RWPE2 (cell line): Measurements from ENCODE around the gene C20orf204.

Experiments
- ATAC-seq: fragments of 200-7000 bp; cut with Tn5 transposase; 3 replicates; pipeline ENCODE4 v1.9.1; 2021; ENCODE audit warnings: low read depth
- DNase-seq: peaks from one replicate; pipeline ENCODE4 v3.0.0-alpha.2; 2020; ENCODE audit warnings: low spot score
- H3K27ac ChIP-seq: fragments of 450-650 bp; 2 replicates; pipeline ENCODE4 v1.5.1; 2017; ENCODE audit warnings: mild to moderate bottlenecking; ENCODE audit not compliant: poor library complexity, severe bottlenecking
- H3K27me3 ChIP-seq: fragments of 250-450 bp; sonication (Bioruptor Pico); 2 replicates; pipeline ENCODE4 v1.5.1; 2021; ENCODE audit warnings: mild to moderate bottlenecking, moderate library complexity; ENCODE audit not compliant: insufficient read depth, poor library complexity, severe bottlenecking
- H3K36me3 ChIP-seq: fragments of 250-450 bp; sonication (Bioruptor Pico); 2 replicates; pipeline ENCODE4 v1.5.1; 2020; ENCODE audit warnings: low read depth, mild to moderate bottlenecking, moderate library complexity
- H3K4me1 ChIP-seq: fragments of 250-450 bp; sonication (Bioruptor Pico); 2 replicates; pipeline ENCODE4 v1.5.1; 2021; ENCODE audit warnings: mild to moderate bottlenecking, moderate library complexity; ENCODE audit not compliant: insufficient read depth, poor library complexity, severe bottlenecking
- H3K4me3 ChIP-seq: fragments of 250-450 bp; sonication (Bioruptor Pico); 2 replicates; pipeline ENCODE4 v1.5.1; 2021; ENCODE audit warnings: mild to moderate bottlenecking, moderate library complexity; ENCODE audit not compliant: severe bottlenecking
- H3K9me3 ChIP-seq: fragments of 250-450 bp; sonication (Bioruptor Pico); 2 replicates; pipeline ENCODE4 v1.5.1; 2021; ENCODE audit warnings: mild to moderate bottlenecking, moderate library complexity; ENCODE audit not compliant: severe bottlenecking
- CTCF ChIP-seq: fragments of 450-650 bp; IDR thresholded peaks from one replicate; pipeline ENCODE4 v1.5.1; 2017; ENCODE audit warnings: mild to moderate bottlenecking, moderate library complexity; ENCODE audit not compliant: poor library complexity, severe bottlenecking

Gene C20orf204

DNA sequence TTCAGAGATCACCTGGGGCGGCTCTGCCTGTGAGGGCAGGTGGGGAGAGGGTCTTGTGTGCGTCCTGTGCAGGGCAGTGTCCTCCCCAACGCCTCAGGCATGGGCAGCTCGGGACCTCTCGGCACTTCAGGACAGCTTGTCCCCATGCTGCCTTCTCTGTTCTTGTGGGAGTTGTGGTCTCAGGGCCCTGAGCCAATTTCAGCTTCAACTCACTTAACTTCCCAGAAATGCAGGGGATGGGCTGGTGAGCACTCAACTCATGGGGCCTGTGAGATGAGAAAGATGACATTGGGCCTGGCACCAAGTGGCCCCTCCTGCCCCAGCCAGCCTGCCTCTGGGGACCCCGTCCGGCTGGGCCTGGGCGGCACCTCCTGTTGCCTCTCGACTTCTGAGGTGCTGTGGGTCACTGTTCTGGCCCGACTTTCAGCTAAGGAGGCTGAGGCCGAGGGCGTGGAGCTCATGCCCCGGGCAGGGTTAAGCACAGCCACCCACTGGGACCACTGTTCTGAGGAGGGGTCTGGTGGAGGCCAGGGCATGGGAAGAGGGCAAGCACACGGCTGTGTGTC, 36.6 kb downstream of the C20orf204 start:
- Histone ChIP-seq H3K9me3 (no peaks in the 10 kb centered on the region), H3K36me3 (no peaks in the 10 kb centered on the region), H3K4me3 (no peak overlapping the region), H3K27me3 (no peaks in the 10 kb centered on the region), H3K4me1 (no peaks in the 10 kb centered on the region), H3K27ac (no peak overlapping the region)
- no peak for TF ChIP-seq CTCF
- DNase-seq (no peak), ATAC-seq (no peak)

DNA sequence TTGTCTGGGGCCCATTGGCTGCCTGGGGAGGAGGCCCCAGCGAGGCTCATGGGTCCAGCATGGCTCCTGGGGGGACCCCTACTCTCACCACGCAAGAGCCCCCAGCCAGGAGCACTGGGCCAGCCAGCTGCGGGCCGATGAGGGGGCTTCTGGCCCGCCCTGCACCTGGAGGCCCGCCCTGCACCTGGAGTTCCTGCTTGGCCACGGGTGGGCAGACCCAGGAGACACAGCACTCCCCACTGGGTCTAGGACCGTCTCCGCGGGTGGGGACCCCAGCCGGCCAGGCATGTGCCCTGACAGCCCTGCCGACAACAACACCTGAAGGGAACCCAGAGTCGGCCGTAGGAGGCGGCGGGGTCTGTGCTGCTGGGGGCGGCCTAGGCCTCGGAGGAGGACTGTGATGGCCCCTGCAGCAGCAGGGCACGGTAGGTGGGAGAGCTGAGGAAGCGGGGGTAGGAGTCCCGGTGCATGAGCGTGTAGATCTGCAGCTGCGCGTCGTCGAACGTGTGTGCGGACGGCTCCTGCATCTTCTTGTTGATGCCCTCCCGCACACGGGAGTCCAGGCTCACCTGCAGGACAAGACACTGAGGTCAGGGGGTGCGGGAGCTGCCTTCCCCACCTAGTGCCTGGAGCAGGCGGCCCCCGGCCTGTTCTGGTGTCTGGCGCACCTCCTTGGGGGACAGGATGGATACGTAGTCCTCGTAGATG, 37.6 kb downstream of the C20orf204 start:
- Histone ChIP-seq H3K9me3 (no peaks in the 10 kb centered on the region), H3K36me3 (no peaks in the 10 kb centered on the region), H3K4me3 (no peak overlapping the region), H3K4me1 (peaks cover 6% of the 10 kb centered on the region), H3K27me3 (no peaks in the 10 kb centered on the region), H3K27ac (no peak overlapping the region)
- DNase-seq = no peak
- TF ChIP-seq CTCF = no peak
- no peak for ATAC-seq

DNA sequence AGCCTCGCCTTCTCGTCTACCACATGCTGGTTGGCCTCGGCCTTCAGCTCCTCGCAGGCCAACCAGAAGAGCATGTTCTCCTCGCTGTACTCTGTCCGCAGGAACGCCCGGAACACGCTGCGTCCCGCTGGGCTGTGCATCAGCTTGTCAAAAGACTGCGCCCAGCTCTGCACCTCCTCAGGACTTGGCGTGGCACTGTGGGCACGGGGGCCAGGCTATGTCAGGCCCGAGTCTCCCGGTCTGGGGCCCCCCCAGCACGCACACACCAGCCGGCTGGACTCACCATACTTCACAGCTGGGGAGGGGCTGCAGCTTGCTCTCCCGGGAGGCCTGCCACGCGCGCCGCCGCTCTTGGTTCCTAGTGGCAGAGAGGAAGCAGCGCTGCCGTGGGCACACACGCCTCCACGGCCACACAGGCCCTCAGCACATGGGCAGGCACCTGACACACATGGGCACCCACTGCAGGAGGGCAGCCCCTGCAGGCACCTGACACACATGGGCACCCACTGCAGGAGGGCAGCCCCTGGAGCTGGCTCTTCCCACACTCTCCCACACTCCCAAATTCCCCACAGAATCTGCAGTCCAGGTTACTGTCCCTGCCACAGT, 38.3 kb downstream of the C20orf204 start:
- no peaks in the 10 kb centered on the region for H3K36me3 ChIP-seq
- no peak for ATAC-seq
- DNase-seq = no peak
- no peak overlapping the region for H3K27ac ChIP-seq
- H3K27me3 ChIP-seq = no peaks in the 10 kb centered on the region
- H3K4me3 ChIP-seq = no peak overlapping the region
- no peaks in the 10 kb centered on the region for H3K9me3 ChIP-seq
- H3K4me1 ChIP-seq = peaks cover 10% of the 10 kb centered on the region
- no peak for TF ChIP-seq CTCF

DNA sequence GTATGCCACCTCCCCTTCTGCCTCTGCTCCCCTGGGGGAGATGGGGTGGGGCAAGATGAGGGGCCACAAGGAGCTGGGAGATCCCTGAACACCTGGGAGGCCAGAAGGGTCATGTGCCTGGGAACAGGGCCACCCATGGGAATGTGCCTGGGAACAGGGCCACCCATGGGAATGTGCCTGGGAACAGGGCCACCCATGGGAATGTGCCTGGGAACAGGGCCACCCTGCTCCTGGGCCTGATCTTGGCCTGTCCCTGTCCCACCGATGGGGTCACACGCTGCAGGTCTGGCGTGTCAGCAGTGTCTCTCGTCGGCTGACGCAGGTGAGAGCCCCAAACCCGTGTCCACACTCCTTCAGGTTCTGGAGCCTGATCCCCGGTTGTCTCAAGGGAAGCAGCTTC, 39.0 kb downstream of the C20orf204 start:
- Histone ChIP-seq H3K27me3 (no peaks in the 10 kb centered on the region), H3K4me1 (peaks cover 10% of the 10 kb centered on the region), H3K4me3 (no peak overlapping the region), H3K36me3 (no peaks in the 10 kb centered on the region), H3K9me3 (no peaks in the 10 kb centered on the region), H3K27ac (no peak overlapping the region)
- TF ChIP-seq CTCF = no peak
- DNase-seq = no peak
- ATAC-seq = no peak

DNA sequence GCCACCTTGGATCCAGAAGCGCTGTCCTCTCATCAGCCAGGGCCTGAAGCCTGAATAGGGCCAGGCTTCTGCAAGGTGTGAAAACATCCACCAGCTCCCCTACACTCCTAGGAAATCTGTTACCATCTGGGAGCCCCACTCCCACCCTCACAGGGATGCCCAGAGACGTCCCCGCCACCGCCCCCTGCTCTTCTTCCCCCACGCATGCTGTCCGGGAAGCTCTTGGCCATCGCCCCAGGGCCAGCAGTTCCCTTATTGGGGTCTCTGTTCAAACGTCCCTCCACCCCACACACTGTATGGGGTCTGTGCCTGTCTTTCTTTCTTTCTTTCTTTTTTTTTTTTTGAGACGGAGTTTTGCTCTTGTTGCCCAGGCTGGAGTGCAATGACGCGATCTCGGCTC, 39.6 kb downstream of the C20orf204 start:
- no peak for ATAC-seq
- H3K4me1 ChIP-seq = peaks cover 10% of the 10 kb centered on the region
- no peak overlapping the region for H3K4me3 ChIP-seq

More for the DNA sequence above, 39.6 kb downstream of the C20orf204 start:
- Histone ChIP-seq H3K27me3 (no peaks in the 10 kb centered on the region), H3K36me3 (no peaks in the 10 kb centered on the region), H3K27ac (no peak overlapping the region), H3K9me3 (no peaks in the 10 kb centered on the region)
- TF ChIP-seq CTCF = no peak
- no peak for DNase-seq
